NCI-H2196 (cell line): ENCODE data around the gene TNFAIP3.
"Not testable (repeated sequence)": the region's sequence is repeated elsewhere in the genome, so short reads cannot be mapped to it uniquely, and the experiment has no call there.

Experiments used
- DNase-seq: peaks from one replicate; lab custom pipeline; 2025; ENCODE audit not compliant: unreplicated experiment; lab: John Stamatoyannopoulos, UW

TNFAIP3 gene

DNA sequence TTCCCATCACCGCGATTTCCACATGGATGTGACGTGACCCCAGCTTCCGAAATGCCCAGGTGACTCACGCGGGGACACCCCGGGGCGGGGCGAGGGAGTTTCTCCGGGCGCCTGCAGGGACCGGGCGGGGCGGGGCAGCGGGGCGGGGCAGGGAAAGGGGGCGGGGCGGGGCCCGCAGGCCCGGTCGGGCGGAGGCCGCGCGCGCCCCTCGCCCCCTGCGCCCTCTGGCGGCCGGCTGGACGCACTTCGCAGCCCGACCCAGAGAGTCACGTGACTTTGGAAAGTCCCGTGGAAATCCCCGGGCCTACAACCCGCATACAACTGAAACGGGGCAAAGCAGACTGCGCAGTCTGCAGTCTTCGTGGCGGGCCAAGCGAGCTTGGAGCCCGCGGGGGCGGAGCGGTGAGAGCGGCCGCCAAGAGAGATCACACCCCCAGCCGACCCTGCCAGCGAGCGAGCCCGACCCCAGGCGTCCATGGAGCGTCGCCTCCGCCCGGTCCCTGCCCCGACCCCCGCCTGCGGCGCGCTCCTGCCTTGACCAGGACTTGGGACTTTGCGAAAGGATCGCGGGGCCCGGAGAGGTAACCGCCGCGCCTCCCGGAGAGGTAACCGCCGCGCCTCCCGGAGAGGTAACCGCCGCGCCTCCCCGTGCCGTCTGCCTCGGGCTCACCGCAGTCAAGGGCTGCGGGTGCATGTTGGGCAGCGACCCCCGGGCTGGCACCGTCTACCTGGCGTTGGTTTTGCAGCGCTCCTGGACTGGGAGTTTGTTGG lies at the start of gene TNFAIP3:
Gene TNFAIP3 (plus strand): TSS at position 346 of the 771 bp plus-strand sequence. CDS start 3,969 bp downstream, outside the sequence.
- peak; percentile 95 for DNase-seq

- DNase-seq: no peak
Measured at GRCh38 chr6:137818440-137818839, 48.6 kb upstream of the TNFAIP3 start.

DNA sequence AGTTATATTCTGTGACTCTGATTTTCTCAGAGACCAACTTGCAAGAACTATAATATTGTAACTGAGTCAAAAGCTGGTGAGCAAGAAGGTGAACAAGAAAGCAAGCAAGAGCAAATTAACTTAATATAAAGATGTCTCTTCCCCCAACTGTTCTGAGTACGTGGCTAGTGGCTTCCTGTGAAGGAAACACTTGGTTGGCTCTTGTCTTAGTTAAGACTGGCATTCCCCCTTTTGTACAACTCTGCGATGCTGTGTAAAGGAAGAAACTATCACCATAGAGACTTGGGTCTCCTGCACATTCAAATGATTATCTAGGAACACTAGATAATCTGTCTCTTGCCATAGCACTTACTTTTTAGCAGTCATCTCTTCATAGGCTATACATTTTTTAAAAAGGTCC lies 47.3 kb upstream of the TNFAIP3 start:
- DNase-seq: no peak

GRCh38 chr6:137820425-137820824 lies 46.6 kb upstream of the TNFAIP3 start:
- DNase-seq: no peak

DNA sequence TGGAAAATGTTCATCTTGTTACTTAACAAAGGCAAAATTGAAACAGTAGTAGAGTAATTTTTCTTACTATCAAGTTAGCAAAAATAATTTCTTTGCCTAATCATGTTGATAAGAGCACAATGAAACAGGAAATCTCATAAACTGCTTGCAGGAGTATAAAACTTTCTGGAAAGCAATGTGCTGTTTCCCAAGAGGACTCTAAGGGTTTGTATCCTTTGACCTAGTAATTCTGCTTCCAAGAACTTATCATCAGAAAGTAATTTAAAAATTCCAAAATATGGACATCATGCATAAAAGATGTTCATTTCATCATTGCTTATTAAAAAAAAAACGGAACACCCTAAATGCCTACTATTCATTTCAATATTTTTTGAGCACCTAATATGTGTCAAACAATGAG lies 46.1 kb upstream of the TNFAIP3 start:
- no peak for DNase-seq

DNA sequence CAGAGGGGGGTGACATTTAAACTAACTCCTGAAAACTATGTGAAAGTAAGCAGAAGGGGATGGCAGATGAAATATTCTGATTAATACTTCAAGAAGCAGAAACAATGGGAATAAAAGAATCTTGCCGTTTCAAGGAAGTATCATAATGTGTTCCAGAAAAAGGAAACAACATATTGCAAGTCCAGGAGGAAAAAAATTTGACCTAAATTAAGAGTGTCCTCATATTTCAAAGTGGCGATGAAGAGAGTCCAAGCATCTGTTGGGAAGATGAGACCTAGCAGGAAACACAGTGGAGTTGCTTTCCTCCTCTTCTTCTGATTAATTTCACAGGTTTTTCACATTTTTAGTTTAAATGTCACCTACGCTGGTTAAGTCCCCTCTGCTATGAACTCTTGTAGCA lies 45.6 kb upstream of the TNFAIP3 start:
- no peak for DNase-seq

GRCh38 chr6:137823826-137824555 lies 43.1 kb upstream of the TNFAIP3 start:
- DNase-seq: peak; percentile 20

GRCh38 chr6:137824556-137824879 lies 42.5 kb upstream of the TNFAIP3 start:
- DNase-seq: no peak

GRCh38 chr6:137824896-137825295 lies 42.2 kb upstream of the TNFAIP3 start:
- DNase-seq: no peak

DNA sequence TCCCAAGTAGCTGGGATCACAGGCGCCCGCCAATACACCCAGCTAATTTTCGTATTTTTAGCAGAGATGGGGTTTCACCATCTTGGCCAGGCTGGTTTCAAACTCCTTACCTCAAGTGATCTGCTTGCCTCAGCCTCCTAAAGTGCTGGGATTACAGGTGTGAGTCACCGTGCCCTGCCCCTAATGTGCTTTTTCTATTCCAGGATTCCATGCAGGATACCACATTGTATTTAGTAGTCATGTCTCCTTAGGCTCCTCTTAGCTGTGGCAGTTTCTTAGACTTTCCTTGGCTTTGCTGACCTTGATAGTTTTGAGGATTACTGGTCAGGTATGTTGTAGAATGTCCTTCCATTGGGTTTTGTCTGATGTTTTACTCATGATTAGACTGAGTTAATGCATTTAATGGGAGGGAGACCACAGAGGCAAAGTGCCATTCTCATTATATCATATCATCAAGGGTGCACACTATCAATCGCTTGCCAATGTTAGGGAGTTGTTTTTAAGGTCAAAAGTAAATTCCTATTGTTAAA lies 39.6 kb upstream of the TNFAIP3 start:
- DNase-seq: no peak

DNA sequence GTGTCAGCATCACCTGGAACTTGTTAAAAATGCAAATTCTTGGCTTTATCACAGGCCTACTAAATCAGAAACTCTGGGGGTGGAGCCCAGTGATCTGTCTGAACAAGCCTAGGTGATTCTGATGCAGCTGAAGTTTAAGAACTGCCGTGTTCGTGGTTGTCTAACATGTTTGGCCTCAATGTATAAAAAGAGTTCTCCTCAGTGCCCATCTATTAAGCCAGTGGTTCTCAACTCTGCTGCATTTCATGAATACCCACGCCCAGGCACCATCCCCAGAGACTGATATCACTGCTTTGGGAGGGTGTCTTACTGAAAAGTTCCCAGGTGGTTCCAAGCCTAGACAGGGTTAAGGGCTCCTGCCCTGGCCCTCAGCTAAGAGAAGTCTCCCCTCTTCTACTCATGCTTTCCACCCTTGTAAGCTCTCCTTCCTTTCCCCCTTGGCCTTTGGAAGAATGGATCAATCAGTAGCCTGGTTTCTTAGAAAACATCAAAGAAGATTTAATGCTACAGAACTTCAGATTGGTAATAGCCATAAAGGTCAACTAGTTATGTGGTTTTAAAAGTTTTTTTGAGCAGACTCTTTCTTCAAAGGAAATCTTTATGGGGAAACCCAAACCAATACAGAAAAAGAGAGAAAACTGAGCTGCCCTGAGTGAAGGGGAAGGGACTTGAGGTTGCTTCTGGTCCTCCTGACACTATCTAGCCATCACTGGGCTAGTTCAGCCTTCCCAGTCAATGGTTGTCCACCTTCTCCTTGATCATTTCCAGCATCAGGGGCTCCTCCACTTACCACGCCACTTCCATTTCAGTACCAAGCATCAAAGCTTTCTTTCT lies 38.9 kb upstream of the TNFAIP3 start:
- no peak for DNase-seq

GRCh38 chr6:137829641-137830083 lies 37.4 kb upstream of the TNFAIP3 start:
- DNase-seq: no peak

GRCh38 chr6:137830511-137830911 lies 36.5 kb upstream of the TNFAIP3 start:
- DNase-seq: no peak

DNA sequence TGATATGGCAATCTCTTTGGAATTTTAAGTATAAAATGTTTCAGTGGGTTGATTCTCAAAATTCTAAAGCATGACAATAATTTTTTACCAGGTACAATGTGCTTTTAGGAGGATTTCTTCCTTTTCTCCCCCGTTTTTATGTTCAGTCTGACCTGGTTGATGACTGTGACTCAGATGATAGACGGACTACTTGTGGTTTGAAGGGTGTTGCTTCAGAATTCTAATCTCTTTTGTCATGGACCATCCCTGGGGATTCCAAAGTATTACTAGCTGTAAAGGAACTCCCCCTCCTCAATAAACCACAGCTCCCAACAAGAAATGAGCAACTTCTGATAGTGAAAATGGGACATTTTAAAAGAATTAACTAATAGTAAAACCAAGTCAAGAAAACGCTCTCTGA lies 34.9 kb upstream of the TNFAIP3 start:
- DNase-seq: no peak

GRCh38 chr6:137834508-137834907 lies 32.6 kb upstream of the TNFAIP3 start:
- no peak for DNase-seq

GRCh38 chr6:137836788-137837187 lies 30.3 kb upstream of the TNFAIP3 start:
- DNase-seq: no peak

GRCh38 chr6:137838090-137838489 lies 29.0 kb upstream of the TNFAIP3 start:
- not testable (repeated sequence) for DNase-seq

DNA sequence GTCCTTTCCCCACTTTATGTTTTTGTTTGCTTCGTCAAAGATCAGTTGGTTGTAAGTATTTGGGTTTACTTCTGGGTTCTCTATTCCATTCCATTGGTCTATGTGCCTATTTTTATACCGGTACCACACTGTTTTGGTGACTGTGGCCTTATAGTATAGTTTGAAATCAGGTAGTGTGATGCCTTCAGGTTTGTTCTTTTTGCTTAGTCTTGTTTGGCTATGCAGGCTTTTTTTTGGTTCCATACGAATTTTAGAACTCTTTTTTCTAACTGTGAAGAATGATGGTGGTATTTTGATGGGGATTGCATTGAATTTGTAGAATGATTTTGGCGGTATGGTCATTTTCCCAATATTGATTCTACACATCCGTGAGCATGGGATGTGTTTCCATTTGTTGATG lies 28.5 kb upstream of the TNFAIP3 start:
- DNase-seq: not testable (repeated sequence)

DNA sequence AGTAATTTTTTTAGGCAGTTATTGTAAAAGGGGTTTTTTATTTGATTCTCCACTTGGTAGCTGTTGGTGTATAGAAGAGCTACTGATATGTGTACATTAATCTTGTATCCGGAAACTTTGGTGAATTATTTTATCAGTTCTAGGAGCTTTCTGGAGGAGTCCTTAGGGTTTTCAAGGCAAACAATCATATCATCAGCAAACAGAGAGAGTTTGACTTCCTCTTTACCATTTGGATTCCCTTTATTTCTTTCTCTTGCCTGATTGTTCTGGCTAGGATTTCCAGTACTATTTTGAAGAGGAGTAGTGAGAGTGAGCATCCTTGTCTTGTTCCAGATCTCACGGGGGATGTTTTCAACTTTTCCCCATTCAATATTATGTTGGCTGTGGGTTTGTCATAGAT lies 28.0 kb upstream of the TNFAIP3 start:
- DNase-seq: no peak

GRCh38 chr6:137840252-137840651 lies 26.8 kb upstream of the TNFAIP3 start:
- no peak for DNase-seq

DNA sequence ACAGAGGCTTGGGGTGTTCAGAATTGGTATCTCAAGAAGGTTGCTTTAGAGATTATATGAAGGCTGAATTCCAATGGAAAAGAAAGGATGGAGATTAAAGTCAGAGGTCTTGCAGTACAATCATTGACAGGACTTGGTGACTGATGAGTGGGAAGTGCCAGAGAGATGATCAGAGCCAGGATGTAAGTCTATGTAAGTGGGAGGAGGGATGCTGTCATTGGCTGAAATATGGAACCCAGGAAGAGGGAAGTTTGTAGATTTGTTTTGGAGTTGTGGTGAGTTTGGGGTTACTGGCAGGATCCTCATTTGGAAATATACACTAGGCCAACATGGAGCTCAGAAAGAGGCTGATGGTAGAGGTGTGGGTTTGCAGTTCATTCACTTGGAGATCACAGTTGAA lies 23.8 kb upstream of the TNFAIP3 start:
- DNase-seq: no peak
